HG03520 (cell line): ENCODE measurements around the gene PADI3.

ENCODE experiments used
- ATAC-seq: cut with Tn5 transposase; IDR thresholded peaks from one replicate; pipeline ENCODE4 v1.9.1; 2021; ENCODE audit warnings: mild to moderate bottlenecking, moderate library complexity; ENCODE audit not compliant: unreplicated experiment

PADI3 gene

DNA sequence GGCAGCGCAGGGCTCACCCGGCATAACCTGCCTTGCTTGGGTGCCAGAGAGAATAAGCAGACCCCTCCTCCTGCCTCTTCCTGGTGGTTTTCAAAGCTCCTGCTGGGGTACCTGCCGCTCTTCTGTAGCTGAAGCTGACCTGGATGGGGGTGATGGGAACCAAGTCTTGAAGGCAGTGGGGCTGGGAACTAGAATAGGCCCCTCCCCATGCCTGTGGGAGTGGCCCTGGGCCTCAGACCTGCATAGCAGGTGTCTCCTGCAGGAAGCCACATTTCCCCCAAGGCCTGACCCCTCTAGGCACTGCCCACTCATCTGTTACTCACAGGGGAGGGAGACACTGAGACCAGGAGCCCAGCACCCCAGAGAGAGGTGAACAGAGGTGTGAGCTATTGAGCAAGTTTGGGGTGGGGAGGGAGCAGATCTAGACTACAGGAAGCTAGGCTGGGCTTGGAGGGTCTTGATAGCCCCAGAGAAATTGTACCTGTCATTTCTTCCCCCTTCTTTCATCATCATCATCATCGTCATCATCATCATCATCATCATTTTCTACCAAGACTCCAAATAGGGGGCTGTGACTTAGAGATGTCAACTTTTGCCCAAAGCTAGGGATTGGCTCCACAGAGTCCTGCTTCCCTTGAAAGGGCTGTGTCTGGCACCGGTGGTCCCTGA lies 33.9 kb upstream of the PADI3 start:
- no peak for ATAC-seq

DNA sequence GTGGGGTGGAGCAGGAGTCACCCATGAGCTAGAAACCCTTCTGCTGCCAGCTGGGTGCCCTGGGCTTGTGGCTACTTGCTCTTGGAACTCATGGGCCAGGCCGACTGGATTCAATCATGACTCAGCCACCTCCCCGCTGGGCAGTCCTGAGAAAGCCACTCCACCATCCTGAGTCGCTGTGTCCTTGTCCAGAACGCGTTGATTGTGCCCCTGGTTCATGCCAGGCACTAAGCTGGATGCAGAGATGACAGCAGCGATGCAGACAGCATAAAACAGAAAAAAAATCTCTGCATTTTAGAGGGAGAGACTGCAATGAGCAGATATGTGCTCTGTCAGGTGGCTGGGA lies 33.4 kb upstream of the PADI3 start:
- no peak for ATAC-seq

DNA sequence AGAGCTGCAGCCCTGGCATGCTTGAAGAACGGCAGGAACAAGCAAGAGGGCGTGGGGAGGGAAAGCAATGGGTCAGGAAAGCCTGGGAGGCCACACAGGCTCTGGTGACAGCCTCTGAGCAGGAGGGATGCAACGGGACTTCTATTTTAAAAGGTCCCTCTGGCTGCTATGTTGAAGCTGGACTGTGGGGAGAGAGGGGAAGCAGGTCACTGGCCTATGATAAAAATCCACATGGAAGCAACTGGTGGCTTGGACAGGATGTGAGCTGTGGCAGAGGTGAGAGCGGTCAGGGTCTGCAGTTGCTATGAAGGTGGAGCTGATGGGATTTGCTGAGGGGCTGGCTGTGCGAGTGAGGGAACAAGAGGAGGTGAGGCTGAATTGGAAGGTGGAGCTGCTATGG lies 32.8 kb upstream of the PADI3 start:
- ATAC-seq: no peak

DNA sequence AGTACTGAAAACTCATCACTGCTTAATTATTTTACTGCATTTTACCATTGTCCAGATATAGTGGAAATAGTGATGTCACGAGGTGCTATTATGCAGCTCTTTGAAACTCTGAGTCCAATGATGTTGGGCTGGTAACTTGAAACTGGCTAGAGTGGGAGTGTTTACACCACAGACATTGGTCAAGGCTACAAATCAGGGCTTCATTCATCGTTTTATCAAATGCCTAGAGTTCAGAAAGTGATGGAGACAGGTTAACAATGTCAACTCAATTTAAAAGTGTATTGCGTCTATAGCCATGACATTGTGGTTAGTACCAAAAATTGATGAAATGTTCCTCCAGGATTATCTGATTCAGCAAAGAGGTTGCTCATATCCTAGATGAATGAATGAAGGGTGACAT lies 31.3 kb upstream of the PADI3 start:
- no peak for ATAC-seq

DNA sequence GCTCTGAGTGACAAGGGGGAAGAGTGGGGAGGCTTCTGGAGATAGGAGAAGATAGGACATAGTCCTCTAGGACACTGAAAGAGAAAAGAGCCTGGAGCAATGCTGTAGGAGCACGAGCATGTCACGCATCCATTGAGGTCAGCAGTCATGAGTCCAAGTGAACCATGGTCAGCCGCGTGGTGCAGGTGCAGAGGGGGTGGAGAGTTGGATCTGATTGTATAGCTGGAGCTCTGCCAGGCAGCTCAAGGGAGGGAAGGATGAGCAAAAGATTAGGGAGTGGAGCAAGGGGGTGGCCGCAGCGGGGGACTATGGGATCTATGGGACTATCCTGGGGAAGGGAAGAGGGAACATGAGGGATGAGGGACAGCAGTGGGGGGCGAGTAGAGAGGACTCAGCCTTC lies 30.0 kb upstream of the PADI3 start:
- no peak for ATAC-seq

DNA sequence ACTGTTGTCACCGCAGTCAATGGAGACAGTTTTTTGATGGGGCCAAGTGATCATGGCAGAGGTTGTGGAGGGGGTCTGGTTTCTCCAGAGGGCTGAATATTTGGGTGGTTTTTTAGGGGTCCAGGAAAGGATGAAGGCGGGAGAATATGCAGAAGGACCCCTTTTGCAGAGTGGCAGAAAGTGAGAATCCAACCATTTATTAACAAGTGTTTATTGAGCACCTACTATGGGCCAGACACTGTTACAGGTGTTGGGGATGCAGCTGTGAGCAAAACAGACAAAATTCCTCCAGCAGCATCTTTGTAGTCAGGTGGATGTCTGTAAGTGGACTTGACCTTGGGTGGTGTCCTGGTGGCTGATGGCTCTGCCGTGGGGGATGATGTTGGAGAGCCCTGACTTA lies 28.6 kb upstream of the PADI3 start:
- no peak for ATAC-seq

DNA sequence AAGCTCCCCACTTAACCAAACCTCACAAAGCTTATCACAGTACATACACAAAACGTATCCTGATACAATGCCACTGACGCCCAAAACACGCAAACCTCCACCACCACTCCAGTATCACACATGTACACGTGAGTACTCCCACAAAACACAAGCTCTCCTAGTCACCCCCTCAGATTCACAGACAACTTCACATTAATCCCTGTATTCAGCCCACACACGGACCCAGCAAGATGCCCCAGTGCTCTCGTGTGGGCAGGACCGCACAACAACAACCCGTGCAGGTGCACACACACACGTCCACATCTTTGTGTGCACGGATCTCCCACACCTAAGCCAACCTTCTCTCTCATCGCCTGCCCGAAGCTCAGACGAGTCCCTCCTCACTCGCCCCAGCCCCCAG lies 26.3 kb upstream of the PADI3 start:
- ATAC-seq: no peak

DNA sequence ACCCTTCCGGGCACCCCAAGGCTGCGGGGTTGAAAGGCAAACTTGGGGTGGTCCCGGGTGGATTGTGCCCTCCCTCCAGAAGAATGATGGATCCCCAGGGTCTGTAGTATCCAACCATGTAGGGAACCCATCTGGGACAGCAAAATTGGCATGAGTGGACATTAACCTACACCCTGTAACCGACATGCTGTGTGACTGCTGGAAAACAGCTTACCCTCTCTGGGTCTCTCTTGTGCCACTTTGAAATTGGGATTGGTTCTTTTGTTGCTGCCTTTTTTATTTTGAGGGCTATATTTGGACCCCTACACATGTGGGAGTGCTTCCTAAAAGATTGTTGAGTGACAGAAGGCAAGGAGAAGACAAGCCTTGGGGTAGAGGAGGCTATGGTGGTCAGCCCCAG lies 24.5 kb upstream of the PADI3 start:
- no peak for ATAC-seq

DNA sequence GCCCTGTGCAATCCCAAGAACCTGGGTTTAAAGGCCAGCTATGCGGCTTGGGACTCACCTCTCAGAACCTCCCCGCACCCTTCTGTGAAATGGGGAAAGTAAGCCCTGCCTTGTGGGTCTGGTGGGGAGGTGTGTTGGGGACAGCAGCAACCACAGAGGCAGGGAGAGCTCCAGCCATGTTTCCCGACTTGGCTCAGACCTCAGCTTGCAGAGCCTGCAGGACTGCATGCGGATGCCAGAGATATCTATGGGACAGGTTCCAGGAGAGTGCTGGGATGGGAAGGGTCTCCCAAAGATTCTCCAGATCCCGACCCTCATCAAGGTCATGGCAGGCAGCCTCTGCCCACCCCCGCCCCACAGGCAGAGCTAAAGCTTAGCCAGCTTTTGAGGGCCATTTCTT lies 23.8 kb upstream of the PADI3 start:
- ATAC-seq: no peak

DNA sequence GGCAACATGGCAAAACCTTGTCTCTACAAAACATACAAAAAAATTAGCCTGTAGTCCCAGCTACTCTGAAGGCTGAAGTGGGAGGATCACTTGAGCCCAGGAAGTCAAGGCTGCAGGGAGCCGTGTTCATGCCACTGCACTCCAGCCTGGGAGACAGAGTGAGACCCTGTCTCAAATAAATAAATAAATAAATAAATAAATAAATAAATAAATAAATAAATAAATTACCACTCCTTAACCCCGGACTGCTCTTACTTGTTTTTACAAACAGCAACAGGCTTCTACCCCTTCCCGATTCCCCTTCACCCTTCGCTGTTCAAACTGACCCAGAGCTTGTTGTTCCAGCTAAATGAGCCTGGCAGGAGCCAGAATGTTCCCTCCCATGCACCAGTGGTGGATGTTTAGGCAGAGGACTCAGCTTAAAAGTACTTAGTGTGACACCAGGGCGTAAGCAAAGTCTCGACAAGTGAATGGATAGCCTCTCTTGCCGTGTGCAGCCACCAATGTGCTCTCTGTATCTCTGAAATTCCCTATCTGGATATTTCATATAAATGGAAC lies 21.5 kb upstream of the PADI3 start:
- no peak for ATAC-seq

DNA sequence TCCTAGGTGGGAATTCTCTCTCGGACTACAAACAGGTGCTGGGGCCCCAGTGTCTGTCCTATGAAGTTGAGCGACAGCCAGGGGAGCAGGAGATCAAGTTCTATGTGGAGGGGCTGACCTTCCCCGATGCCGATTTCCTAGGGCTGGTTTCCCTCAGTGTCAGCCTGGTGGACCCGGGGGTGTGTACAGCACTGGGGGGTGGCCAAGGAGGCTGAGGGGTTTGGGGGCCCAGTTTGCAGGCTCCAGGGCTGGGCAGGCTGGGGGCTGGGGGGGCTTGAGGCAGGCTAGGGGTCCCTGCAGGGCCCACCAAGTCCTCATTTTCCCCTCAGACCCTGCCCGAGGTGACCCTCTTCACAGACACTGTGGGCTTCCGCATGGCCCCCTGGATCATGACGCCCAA lies 20.3 kb upstream of the PADI3 start:
- no peak for ATAC-seq

DNA sequence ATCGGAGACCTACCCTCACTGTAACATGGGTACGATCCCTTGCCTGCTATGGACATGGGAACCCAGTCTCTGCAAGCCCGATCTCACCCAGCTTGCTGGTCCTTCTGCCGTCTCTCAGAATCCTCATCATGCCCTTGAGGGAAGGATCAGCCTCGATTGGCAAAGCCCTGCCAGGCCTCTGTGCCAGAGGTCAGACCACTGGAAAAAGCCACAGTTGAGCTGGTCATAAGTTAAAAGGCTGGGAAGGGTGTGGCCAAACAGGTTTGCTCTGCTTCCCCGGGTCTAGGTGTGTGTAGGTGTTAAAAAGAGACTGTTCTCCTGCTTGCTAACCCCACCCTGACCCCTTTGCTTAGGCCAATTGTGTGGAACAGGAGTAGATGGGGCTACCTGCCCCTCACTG lies 19.5 kb upstream of the PADI3 start:
- ATAC-seq: no peak

DNA sequence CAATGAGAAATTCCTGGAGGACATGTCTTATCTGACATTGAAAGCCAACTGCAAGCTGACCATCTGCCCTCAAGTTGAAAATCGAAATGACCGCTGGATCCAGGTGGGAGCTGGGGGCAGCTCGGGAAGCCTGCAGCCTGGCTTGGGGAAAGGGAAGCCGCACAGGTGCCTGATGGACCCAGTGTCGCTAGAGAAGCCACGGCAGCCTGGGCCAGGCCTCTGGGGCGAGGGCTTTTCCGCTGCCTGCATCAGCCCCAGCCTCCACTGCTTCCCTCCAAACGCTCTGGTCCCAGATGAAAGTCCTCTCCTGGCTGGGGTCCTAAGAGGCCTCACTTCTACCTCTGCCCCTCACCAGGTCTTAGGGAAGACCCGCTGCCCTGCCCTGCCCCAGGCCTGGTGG lies 18.8 kb upstream of the PADI3 start:
- ATAC-seq: no peak

DNA sequence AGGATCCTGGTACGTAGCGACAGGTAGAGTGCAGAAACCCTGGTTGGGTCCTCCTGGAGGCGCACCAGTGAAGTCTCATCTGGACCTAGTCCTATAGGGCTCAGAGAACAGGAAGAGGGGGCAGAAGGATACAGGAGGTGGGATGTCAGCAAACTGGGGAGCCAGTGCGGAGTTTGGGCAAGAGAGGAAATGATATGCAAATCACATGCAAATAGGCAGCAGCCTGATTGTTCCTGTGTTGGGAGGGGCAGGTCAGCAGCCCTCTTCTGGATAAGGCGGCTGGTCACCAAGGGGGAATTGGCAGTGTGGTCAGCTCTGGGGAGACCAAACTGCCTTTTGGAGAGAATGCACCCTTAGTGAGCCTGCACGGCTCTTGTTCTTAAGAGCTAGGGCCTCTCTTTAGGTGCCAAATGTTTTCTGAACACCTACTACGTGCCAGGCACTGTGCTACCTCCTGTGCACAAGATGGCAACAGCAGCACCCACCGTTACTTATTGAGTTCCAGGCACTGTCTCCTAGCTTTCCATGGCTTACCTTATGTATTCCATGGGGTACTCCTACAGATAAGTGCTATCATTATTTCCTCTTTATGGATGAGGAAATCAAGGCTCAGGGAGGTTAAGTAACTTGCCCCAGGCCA lies 18.1 kb upstream of the PADI3 start:
- no peak for ATAC-seq

DNA sequence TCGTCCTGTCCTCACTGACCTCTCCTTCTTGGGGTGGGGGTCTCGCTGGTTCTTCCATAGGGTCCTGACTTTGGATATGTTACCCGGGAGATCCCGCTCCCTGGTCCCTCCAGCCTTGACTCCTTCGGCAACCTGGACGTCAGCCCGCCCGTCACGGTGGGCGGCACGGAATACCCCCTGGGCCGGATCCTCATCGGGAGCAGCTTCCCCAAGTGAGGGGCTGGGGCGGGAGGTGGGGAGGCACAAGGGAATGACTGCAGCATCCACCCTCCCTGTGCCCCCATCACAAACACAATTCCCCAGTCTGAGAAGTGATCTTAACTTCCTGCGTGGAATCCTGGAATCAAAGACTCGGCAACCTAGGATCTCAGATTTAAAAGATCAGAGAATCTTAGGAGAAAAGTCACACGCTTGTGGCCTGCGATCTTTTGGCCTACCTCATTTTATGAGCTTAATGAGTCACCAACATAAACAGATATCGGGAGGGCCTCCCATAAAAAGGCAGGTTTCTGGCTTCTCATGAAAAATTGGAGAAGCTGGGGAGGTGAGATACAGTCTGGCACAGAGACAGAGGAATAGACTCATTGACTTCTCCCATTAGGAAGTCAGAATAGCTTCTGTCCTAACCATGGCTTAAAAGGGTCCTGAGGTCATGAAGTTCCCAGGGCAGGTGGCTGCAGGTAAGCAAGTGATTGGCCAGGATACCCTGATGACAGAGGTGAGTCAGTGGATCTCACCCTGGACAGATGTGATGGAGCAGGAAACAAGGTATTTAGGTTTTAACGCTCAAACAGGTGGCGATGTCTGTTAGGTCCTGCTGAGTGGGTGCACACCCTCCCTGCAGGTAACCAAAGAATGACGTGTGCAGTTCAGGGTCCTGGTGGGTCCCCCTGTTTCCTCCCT lies 15.9 kb upstream of the PADI3 start:
- no peak for ATAC-seq

DNA sequence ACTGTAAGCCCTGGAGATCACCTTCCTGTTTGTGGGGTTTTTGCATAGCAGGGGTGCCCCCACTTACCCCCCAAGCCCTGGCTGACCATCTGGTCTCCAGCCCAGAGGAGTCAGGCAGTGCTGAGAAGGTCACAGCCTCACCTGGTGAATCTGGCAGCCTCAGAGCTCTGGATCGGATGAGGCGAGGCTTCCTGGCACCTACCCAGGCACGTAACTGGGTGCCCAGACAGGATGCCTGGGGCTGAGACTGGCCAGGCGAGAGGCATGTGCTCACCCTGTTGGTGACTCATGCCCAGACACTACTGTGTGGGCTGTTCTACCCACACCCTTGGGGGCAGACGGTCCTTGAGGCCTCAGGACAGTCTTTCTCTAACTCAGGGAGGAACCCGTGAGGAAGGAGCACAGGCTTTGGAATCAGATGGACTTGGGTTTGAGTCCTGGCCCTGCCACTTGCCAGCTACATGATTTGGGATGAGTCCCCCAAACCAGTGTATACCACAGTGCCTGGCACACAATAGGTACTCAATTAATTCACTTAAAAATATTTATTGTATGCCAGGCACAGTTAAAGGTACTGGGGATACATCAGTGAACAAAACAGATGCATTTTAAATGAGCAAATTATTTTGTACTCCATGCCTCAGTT lies 15.1 kb upstream of the PADI3 start:
- ATAC-seq: no peak

DNA sequence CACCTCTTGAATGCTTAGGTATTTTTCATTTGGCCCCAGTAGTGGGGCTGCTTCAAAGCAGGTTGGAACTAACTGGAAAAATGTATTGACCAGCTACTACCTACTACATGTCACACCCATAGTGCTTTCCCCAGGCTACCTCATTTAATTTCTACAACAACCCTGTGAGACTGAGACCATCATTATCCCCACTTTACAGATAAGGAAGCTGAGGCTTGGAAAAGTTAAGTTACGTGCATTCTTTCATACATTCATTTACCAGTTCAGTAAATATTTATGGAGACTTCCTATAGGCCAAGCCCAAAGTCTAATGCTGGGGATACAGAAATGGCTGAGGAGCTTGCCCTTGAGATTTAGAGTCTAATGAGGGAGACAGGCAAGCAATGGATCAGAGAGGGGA lies 14.5 kb upstream of the PADI3 start:
- no peak for ATAC-seq

DNA sequence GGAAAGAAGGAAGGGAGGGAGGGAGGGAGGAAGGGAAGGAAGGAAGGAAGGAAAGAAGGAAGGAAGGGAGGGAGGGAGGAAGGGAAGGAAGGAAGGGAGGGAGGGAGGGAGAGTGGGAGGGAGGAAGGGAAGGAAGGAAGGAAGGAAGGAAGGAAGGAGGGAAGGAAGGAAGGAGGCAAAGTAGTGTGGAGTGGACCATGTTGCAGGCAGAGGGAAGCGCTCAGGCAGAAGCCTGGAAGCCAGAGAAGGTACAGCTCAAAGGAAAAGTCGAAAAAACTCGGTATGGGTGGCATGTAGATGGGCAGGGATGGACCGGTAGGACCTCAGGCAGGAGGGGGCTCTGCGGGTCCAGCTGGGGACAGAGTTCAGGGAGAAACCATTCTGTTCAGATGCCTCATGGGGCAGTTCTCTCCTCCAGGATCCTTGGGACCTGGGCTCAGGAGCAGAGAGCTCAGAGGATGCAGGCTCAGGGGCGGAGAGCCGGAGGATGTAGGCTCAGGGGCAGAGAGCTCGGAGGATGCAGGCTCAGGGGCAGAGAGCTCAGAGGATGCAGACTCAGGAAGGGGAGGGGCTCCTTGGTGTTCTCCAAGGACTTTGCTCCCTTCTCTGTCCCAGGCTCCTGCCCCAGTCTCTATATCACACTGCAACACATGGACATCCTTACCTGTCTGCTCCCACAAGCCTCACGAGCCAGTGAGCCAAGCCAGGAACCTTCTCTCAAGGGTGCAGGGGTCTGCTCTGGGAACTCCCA lies 13.6 kb upstream of the PADI3 start:
- no peak for ATAC-seq

DNA sequence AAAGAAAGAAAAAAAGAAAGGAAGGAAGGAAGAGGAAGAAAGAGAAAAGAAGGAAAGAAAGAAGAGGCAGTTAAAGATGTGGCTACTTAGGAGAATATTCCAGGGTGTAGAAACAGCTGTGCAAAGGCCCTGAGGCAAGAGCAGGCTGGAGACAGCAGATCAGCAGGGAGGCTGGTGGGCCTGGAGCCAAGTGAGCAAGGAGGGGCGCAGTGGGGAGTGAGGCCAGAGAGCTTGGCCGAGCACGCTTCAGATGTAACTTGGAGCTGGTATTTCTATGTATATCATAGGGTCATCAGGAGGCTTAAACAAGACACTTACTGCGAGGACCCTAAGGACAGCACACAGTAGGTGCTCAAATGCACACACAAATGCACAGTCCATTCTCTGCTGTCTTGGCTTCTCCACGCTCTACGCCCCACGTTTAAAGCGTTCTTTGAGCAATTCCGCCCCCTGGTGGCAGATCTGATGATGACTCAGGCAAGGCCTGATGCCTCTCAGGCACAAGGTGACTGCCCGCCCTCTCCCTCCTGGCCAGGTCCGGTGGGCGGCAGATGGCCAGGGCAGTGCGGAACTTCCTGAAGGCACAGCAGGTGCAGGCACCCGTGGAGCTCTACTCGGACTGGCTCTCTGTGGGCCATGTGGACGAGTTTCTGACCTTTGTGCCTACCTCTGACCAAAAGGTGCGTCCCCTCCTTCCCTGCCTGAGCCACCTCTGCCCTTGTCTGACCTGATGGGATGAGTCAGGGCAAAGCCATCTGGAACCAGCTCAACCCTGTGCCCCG lies 11.9 kb upstream of the PADI3 start:
- no peak for ATAC-seq

DNA sequence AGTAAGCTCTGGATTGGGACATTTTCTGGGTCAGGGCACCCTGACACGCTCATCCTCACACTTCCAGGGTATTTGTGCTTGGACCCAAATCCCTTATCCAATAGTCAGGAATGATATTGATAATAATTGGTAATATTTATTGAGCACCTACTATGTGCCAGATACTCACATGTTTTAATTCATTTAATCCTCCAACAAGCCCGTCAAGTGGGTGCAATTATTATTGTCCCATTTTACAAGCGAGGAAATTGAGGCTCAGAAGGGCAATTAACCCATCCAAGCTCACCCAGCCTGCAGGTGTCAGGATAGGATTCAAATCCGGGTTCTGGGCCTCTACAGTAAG lies 11.4 kb upstream of the PADI3 start:
- no peak for ATAC-seq
